ENCODE results near the gene MNS1.

The MNS1 gene

DNA sequence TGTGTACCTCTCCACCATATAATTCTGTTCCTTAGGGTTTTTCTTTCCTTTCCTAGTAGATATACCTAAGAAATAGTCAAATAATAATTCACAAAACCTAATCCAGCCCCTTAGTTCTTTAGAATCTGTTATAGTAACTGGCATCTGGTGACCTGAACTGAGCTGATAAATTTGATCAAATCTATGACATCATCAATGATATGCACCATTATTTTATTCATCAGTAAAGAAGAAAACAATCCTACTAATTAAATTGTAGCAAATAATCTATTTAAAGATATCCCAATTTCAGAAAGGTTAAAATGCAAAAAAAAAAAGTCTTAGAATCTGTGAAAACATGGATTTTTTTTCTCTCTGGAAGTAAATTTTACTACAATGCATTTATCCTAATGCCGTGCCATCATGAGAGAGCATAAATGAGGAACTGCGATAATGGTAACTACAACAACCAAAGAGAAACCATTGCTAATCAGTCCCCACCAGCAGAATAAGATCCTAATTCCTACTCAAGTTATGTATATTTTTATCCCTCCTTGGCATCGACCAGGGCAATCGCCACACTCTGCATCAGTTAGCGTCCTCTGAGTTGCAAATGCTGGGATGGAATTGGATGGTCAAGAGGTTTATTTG lies 6.6 kb upstream of the MNS1 start:
- no peak for TF ChIP-seq FEZF1 (tag by site-specific recombination; IDR thresholded peaks at IDR 0.05)
- no peak for TF ChIP-seq ZBTB20 (tag by site-specific recombination; IDR thresholded peaks at IDR 0.05)
- no peak for TF ChIP-seq ZBTB8A (tag by site-specific recombination; IDR thresholded peaks at IDR 0.05)
- TF ChIP-seq ZNF610 (tag by site-specific recombination; IDR thresholded peaks at IDR 0.05; ENCODE audit: borderline replicate concordance), result no peak
- TF ChIP-seq, protein P1, sequence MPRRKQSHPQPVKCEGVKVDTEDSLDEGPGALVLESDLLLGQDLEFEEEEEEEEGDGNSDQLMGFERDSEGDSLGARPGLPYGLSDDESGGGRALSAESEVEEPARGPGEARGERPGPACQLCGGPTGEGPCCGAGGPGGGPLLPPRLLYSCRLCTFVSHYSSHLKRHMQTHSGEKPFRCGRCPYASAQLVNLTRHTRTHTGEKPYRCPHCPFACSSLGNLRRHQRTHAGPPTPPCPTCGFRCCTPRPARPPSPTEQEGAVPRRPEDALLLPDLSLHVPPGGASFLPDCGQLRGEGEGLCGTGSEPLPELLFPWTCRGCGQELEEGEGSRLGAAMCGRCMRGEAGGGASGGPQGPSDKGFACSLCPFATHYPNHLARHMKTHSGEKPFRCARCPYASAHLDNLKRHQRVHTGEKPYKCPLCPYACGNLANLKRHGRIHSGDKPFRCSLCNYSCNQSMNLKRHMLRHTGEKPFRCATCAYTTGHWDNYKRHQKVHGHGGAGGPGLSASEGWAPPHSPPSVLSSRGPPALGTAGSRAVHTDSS (tag by site-specific recombination; IDR thresholded peaks at IDR 0.05), result no peak
- no peaks in the 10 kb centered on the region for H3K36me3 ChIP-seq (ENCODE audit: control insufficient read depth in 2 of 2, insufficient read depth in 1 of 2, low read length in 2 of 2)
- H3K27ac ChIP-seq (ENCODE audit: extremely low read depth, low read depth, low read length), result no peak overlapping the region
- H3K4me3 ChIP-seq (ENCODE audit: low read depth, low read length), result no peak overlapping the region
- CTCF ChIA-PET, result interaction anchor here (1.1 kb wide), 1 partner anchor 25 kb away, joined by 4 read pairs; no protein-coding TSS in a partner anchor
- H3K4me1 ChIP-seq (ENCODE audit: control insufficient read depth, insufficient read depth, low read length), result no peaks in the 10 kb centered on the region
- POLR2A ChIA-PET, result no interaction called here
- no peaks in the 10 kb centered on the region for H3K9me3 ChIP-seq (ENCODE audit: control insufficient read depth, insufficient read depth, low read depth, low read length)

DNA sequence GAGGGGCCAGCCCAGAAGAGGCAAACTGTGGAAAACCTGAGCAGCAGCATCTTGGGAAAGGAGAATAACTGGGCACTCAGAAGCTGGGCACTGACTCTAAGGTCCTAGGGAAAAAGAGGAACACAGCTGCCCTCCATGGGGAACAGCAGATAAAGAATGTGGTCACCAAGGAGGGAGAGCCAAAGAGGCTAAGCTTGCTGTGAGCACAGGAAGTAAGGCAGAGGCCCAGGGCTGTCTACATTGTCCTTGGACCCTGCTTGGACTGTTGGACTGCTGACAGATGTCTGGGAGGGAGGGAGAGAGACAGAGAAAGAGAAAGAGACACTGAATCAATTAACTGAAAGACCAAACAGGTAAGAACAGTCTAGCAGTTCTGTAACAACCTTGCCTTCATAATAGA lies 4.5 kb upstream of the MNS1 start:
- Histone ChIP-seq H3K36me3 (ENCODE audit: control insufficient read depth in 2 of 2, insufficient read depth in 1 of 2, low read length in 2 of 2) (no peaks in the 10 kb centered on the region), H3K9me3 (ENCODE audit: control insufficient read depth, insufficient read depth, low read depth, low read length) (no peaks in the 10 kb centered on the region), H3K4me1 (ENCODE audit: control insufficient read depth, insufficient read depth, low read length) (no peaks in the 10 kb centered on the region), H3K27ac (ENCODE audit: extremely low read depth, low read depth, low read length) (no peak overlapping the region), H3K4me3 (ENCODE audit: low read depth, low read length) (no peak overlapping the region)
- ChIA-PET CTCF (no interaction called here), POLR2A (no interaction called here)
- TF ChIP-seq ZIC2 (tag by site-specific recombination; IDR thresholded peaks at IDR 0.05) (no peak), ZNF202 (tag by site-specific recombination; IDR thresholded peaks at IDR 0.05; ENCODE audit: borderline replicate concordance) (no peak), ZNF555 (tag by site-specific recombination; conservative IDR thresholded peaks at IDR 0.05) (no peak), ZBTB17 (tag by site-specific recombination; IDR thresholded peaks at IDR 0.05) (no peak), ZNF548 (tag by site-specific recombination; IDR thresholded peaks at IDR 0.05) (no peak), ZNF792 (tag by site-specific recombination; IDR thresholded peaks at IDR 0.05) (no peak), ZNF791 (tag by site-specific recombination; IDR thresholded peaks at IDR 0.05) (no peak), ZFP37 (tag by site-specific recombination; IDR thresholded peaks at IDR 0.05) (no peak), ZNF350 (tag by site-specific recombination; IDR thresholded peaks at IDR 0.05) (no peak), ZNF747 (tag by site-specific recombination; IDR thresholded peaks at IDR 0.05) (no peak), ZNF174 (tag by site-specific recombination; IDR thresholded peaks at IDR 0.05) (no peak), ZSCAN16 (tag by site-specific recombination; IDR thresholded peaks at IDR 0.05) (no peak), ZNF324 (tag by site-specific recombination; IDR thresholded peaks at IDR 0.05) (no peak)

DNA sequence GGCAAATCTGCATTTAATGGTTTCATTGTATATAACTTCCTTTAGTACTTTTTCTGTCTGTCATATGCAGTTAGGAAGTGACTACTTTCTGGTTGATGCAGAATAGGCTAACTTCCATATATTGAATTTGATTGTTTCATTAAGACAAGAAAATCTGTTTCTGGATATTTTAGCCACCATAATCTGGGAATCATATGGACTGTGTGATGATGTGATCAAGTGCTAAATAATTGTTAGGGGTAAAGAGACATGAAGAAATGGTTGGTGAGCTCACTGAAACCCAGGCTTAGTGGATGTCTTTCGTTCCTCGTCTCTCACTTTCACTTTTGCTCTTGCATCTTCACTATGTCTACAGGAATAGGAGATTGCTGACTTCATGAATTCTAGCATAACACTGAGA lies 3.5 kb upstream of the MNS1 start:
- Histone ChIP-seq H3K27ac (ENCODE audit: extremely low read depth, low read depth, low read length) (no peak overlapping the region), H3K4me1 (ENCODE audit: control insufficient read depth, insufficient read depth, low read length) (no peaks in the 10 kb centered on the region), H3K4me3 (ENCODE audit: low read depth, low read length) (no peak overlapping the region), H3K36me3 (ENCODE audit: control insufficient read depth in 2 of 2, insufficient read depth in 1 of 2, low read length in 2 of 2) (no peaks in the 10 kb centered on the region), H3K9me3 (ENCODE audit: control insufficient read depth, insufficient read depth, low read depth, low read length) (no peaks in the 10 kb centered on the region)
- no peak for TF ChIP-seq ZNF426 (tag by site-specific recombination; IDR thresholded peaks at IDR 0.05)
- no peak for TF ChIP-seq KLF10 (tag by site-specific recombination; IDR thresholded peaks at IDR 0.05)
- TF ChIP-seq KLF7 (tag by site-specific recombination; IDR thresholded peaks at IDR 0.05; ENCODE audit: borderline replicate concordance), result no peak
- TF ChIP-seq, protein P2, sequence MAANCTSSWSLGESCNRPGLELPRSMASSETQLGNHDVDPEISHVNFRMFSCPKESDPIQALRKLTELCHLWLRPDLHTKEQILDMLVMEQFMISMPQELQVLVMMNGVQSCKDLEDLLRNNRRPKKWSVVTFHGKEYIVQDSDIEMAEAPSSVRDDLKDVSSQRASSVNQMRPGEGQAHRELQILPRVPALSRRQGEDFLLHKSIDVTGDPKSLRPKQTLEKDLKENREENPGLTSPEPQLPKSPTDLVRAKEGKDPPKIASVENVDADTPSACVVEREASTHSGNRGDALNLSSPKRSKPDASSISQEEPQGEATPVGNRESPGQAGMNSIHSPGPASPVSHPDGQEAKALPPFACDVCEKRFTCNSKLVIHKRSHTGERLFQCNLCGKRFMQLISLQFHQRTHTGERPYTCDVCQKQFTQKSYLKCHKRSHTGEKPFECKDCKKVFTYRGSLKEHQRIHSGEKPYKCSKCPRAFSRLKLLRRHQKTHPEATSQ (tag by site-specific recombination; IDR thresholded peaks at IDR 0.05), result no peak
- TF ChIP-seq HOXD13 (CRISPR knock-in tag; IDR thresholded peaks at IDR 0.05; ENCODE audit: borderline replicate concordance), result no peak
- TF ChIP-seq, protein P3, sequence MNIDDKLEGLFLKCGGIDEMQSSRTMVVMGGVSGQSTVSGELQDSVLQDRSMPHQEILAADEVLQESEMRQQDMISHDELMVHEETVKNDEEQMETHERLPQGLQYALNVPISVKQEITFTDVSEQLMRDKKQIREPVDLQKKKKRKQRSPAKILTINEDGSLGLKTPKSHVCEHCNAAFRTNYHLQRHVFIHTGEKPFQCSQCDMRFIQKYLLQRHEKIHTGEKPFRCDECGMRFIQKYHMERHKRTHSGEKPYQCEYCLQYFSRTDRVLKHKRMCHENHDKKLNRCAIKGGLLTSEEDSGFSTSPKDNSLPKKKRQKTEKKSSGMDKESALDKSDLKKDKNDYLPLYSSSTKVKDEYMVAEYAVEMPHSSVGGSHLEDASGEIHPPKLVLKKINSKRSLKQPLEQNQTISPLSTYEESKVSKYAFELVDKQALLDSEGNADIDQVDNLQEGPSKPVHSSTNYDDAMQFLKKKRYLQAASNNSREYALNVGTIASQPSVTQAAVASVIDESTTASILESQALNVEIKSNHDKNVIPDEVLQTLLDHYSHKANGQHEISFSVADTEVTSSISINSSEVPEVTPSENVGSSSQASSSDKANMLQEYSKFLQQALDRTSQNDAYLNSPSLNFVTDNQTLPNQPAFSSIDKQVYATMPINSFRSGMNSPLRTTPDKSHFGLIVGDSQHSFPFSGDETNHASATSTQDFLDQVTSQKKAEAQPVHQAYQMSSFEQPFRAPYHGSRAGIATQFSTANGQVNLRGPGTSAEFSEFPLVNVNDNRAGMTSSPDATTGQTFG (tag by site-specific recombination; IDR thresholded peaks at IDR 0.05; ENCODE audit: borderline replicate concordance), result no peak
- TF ChIP-seq PRDM1 (tag by site-specific recombination; IDR thresholded peaks at IDR 0.05), result no peak
- TF ChIP-seq, protein P4, sequence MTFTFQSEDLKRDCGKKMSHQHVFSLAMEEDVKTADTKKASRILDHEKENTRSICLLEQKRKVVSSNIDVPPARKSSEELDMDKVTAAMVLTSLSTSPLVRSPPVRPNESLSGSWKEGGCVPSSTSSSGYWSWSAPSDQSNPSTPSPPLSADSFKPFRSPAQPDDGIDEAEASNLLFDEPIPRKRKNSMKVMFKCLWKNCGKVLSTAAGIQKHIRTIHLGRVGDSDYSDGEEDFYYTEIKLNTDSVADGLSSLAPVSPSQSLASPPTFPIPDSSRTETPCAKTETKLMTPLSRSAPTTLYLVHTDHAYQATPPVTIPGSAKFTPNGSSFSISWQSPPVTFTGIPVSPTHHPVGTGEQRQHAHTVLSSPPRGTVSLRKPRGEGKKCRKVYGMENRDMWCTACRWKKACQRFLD (tag by site-specific recombination; IDR thresholded peaks at IDR 0.05), result no peak
- TF ChIP-seq ZNF121 (tag by site-specific recombination; IDR thresholded peaks at IDR 0.05), result no peak
- TF ChIP-seq ZNF623 (tag by site-specific recombination; IDR thresholded peaks at IDR 0.05), result no peak
- TF ChIP-seq YY2 (tag by site-specific recombination; IDR thresholded peaks at IDR 0.05), result no peak
- ChIA-PET POLR2A (no interaction called here), CTCF (no interaction called here)

All from HEK293 (cell line).